H9 (cell line): ENCODE measurements around the gene SRA1. TPM values are rescaled to one million over a fixed set of nuclear protein-coding genes. Genes with fewer than 3 reads are reported as not detected.

Experiments
- DNase-seq: peaks from one replicate; pipeline ENCODE4 v3.0.0-alpha.2; 2017
- H2AFZ ChIP-seq: one replicate; pipeline ENCODE4 v1.6.1; 2013; ENCODE audit warnings: mild to moderate bottlenecking, low read length, control low read depth, moderate library complexity
- H2AK5ac ChIP-seq: 2 replicates; pipeline ENCODE4 v1.6.1; 2013; ENCODE audit warnings: low read length, control low read depth, mixed read lengths; ENCODE audit not compliant: insufficient read length
- H2BK120ac ChIP-seq: one replicate; pipeline ENCODE4 v1.6.1; 2013; ENCODE audit warnings: low read depth, mild to moderate bottlenecking, low read length, control low read depth, inconsistent platforms; ENCODE audit not compliant: poor library complexity, severe bottlenecking
- H2BK12ac ChIP-seq: 2 replicates; pipeline ENCODE4 v1.6.1; 2013; ENCODE audit warnings: low read length, control low read depth, mixed read lengths, low read depth; ENCODE audit not compliant: insufficient read length
- H2BK15ac ChIP-seq: 2 replicates; pipeline ENCODE4 v1.6.1; 2013; ENCODE audit warnings: low read depth, low read length, control low read depth
- H2BK20ac ChIP-seq: one replicate; pipeline ENCODE4 v1.6.1; 2013; ENCODE audit warnings: low read depth, mild to moderate bottlenecking, low read length, control low read depth, inconsistent platforms; ENCODE audit not compliant: poor library complexity, severe bottlenecking
- H2BK5ac ChIP-seq: 2 replicates; pipeline ENCODE4 v1.6.1; 2013; ENCODE audit warnings: low read length, control low read depth, mixed read lengths; ENCODE audit not compliant: insufficient read length
- H3K14ac ChIP-seq: 2 replicates; pipeline ENCODE4 v1.6.1; 2013; ENCODE audit warnings: low read length, control low read depth; ENCODE audit not compliant: insufficient read depth
- H3K18ac ChIP-seq: 2 replicates; pipeline ENCODE4 v1.6.1; 2013; ENCODE audit warnings: low read depth, mild to moderate bottlenecking, mixed read lengths, low read length, control low read depth; ENCODE audit not compliant: insufficient read length
- H3K23ac ChIP-seq: 2 replicates; pipeline ENCODE4 v1.6.1; 2013; ENCODE audit warnings: low read length, control low read depth, mixed read lengths, low read depth; ENCODE audit not compliant: insufficient read length
- H3K23me2 ChIP-seq: 2 replicates; pipeline ENCODE4 v1.6.1; 2013; ENCODE audit warnings: low read depth, mild to moderate bottlenecking, mixed read lengths, low read length, control low read depth; ENCODE audit not compliant: insufficient read length, poor library complexity, severe bottlenecking
- H3K27ac ChIP-seq: 2 replicates; pipeline ENCODE4 v1.5.1; 2013; ENCODE audit warnings: low read length, control low read depth, mixed read lengths, low read depth; ENCODE audit not compliant: insufficient read length
- H3K27me3 ChIP-seq: 2 replicates; pipeline ENCODE4 v1.6.1; 2013; ENCODE audit warnings: low read length, control low read depth, inconsistent platforms; ENCODE audit not compliant: insufficient read depth
- H3K4ac ChIP-seq: 2 replicates; pipeline ENCODE4 v1.6.1; 2013; ENCODE audit warnings: low read depth, mild to moderate bottlenecking, control low read depth, inconsistent platforms, low read length, moderate library complexity
- H3K4me1 ChIP-seq: 2 replicates; pipeline ENCODE4 v1.6.1; 2013; ENCODE audit warnings: low read length, control low read depth, inconsistent platforms; ENCODE audit not compliant: insufficient read depth
- H3K4me2 ChIP-seq: 2 replicates; pipeline ENCODE4 v1.6.1; 2013; ENCODE audit warnings: low read length, control low read depth, mixed read lengths; ENCODE audit not compliant: insufficient read length, insufficient read depth
- H3K56ac ChIP-seq: 2 replicates; pipeline ENCODE4 v1.6.1; 2013; ENCODE audit warnings: low read depth, mild to moderate bottlenecking, mixed read lengths, low read length, control low read depth; ENCODE audit not compliant: insufficient read length
- H3K79me1 ChIP-seq: 2 replicates; pipeline ENCODE4 v1.6.1; 2013; ENCODE audit warnings: low read depth, mild to moderate bottlenecking, moderate library complexity, low read length, control low read depth, inconsistent platforms; ENCODE audit not compliant: insufficient read depth, poor library complexity, severe bottlenecking
- H3K79me2 ChIP-seq: 2 replicates; pipeline ENCODE4 v1.6.1; 2013; ENCODE audit warnings: low read length, control low read depth, inconsistent platforms; ENCODE audit not compliant: insufficient read depth
- H3K9ac ChIP-seq: 2 replicates; pipeline ENCODE4 v1.6.1; 2013; ENCODE audit warnings: low read length, control low read depth, mixed read lengths; ENCODE audit not compliant: insufficient read length; ENCODE audit errors: extremely low read depth
- H3K9me3 ChIP-seq: one replicate; pipeline ENCODE4 v1.6.1; 2013; ENCODE audit warnings: low read depth, low read length, inconsistent platforms; ENCODE audit not compliant: control insufficient read depth
- H3T11ph ChIP-seq: one replicate; pipeline ENCODE4 v1.6.1; 2013; ENCODE audit warnings: mild to moderate bottlenecking, low read length, control low read depth, inconsistent platforms
- H4K20me1 ChIP-seq: one replicate; pipeline ENCODE4 v1.6.1; 2013; ENCODE audit not compliant: control insufficient read depth, insufficient read length, insufficient read depth
- H4K5ac ChIP-seq: 2 replicates; pipeline ENCODE4 v1.6.1; 2013; ENCODE audit warnings: low read depth, mild to moderate bottlenecking, mixed read lengths, low read length, control low read depth; ENCODE audit not compliant: insufficient read length
- H4K8ac ChIP-seq: replicated peaks from 2 replicates; pipeline ENCODE4 v1.6.1; 2013; ENCODE audit warnings: low read length, control low read depth, mixed read lengths, low read depth; ENCODE audit not compliant: insufficient read length
- H4K91ac ChIP-seq: 2 replicates; pipeline ENCODE4 v1.6.1; 2013; ENCODE audit warnings: low read depth, mild to moderate bottlenecking, moderate library complexity, mixed read lengths, low read length, control low read depth; ENCODE audit not compliant: insufficient read length
- H3K27ac Mint-ChIP-seq, 3 experiments: 2 replicates in 2 of 3; 3 replicates in 1 of 3; pipeline ENCODE4 v1.8.0; 2020 to 2021; ENCODE audit warnings: mixed read lengths in 3 of 3, mild to moderate bottlenecking in 1 of 3, moderate library complexity in 1 of 3
- H3K27me3 Mint-ChIP-seq: 2 replicates; pipeline ENCODE4 v1.8.0; 2021; ENCODE audit warnings: low read depth, mild to moderate bottlenecking, moderate library complexity, mixed read lengths
- H3K36me3 Mint-ChIP-seq, 3 experiments: 2 replicates in 2 of 3; 3 replicates in 1 of 3; pipeline ENCODE4 v1.8.0; 2020 to 2021; ENCODE audit warnings: low read depth in 3 of 3, mixed read lengths in 3 of 3; ENCODE audit not compliant: insufficient read depth in 1 of 3
- H3K4me1 Mint-ChIP-seq, 2 experiments: 2 replicates each; pipeline ENCODE4 v1.8.0; 2020; ENCODE audit warnings: mixed read lengths in 2 of 2
- H3K4me3 Mint-ChIP-seq, 2 experiments: 2 replicates in 1 of 2; 3 replicates in 1 of 2; pipeline ENCODE4 v1.8.0; 2020 to 2021; ENCODE audit warnings: mild to moderate bottlenecking in 2 of 2, mixed read lengths in 2 of 2, moderate library complexity in 1 of 2
- H3K9me3 Mint-ChIP-seq, 2 experiments: 2 replicates in 1 of 2; 3 replicates in 1 of 2; pipeline ENCODE4 v1.8.0; 2020; ENCODE audit warnings: mild to moderate bottlenecking in 2 of 2, mixed read lengths in 2 of 2, moderate library complexity in 1 of 2
- CTCF ChIP-seq: fragments of 200-600 bp; sonication (generic); conservative IDR thresholded peaks from 3 replicates; pipeline ENCODE4 v1.8.0; 2021; ENCODE audit warnings: antibody characterized with exemption, mild to moderate bottlenecking
- WGBS: extraction: QIAGEN DNeasy Blood & Tissue Kit; methylation state at CpG from one replicate; pipeline ENCODE4 v1.1.7; 2013; ENCODE audit warnings: missing lambda C conversion rate, low lambda C conversion rate, mixed read lengths; ENCODE audit not compliant: insufficient read length; ENCODE audit errors: extremely low coverage; 5-methylcytosine and 5-hydroxymethylcytosine counted together
- total RNA-seq: library from RNA; stranded (reverse); gene quantifications from 2 replicates; pipeline ENCODE4 v1.2.1, GENCODE V29; 2021

The SRA1 gene
- total RNA-seq, 1 experiment from 2014 or later, result 49.3 TPM

GRCh38 chr5:140571105-140571504, 13.8 kb upstream of the SRA1 start:
- Histone ChIP-seq H4K5ac (no peak overlapping the region), H3K23me2 (no peaks in the 10 kb centered on the region), H3K4me1 (0 out of 2 replicates have a peak, but pooled peaks cover 2% of the 10 kb centered on the region), H3K23ac (no peak overlapping the region), H3K9me3 (no peaks in the 10 kb centered on the region), H4K91ac (no peak overlapping the region), H3K79me2 (no peaks in the 10 kb centered on the region), H2BK15ac (no peak overlapping the region), H3K14ac (no peak overlapping the region; the same call in 1 of the 2 replicates), H2BK20ac (no peak overlapping the region), H3K9ac (no peak overlapping the region), H3K27ac (no peak overlapping the region), H3K79me1 (no peaks in the 10 kb centered on the region), H3K4ac (no peak overlapping the region), H4K8ac (no peak overlapping the region), H3K27me3 (no peaks in the 10 kb centered on the region), H3K18ac (no peak overlapping the region), H2AFZ (no peak overlapping the region), H2AK5ac (no peak overlapping the region), H2BK12ac (no peak overlapping the region), H3K4me2 (no peak overlapping the region), H2BK120ac (no peak overlapping the region), H2BK5ac (no peak overlapping the region), H3K56ac (no peak overlapping the region), H3T11ph (no peak overlapping the region), H4K20me1 (no peaks in the 10 kb centered on the region)
- no peak for DNase-seq
- H3K27me3 Mint-ChIP-seq, result no peaks in the 10 kb centered on the region; the same call in 1 of the 2 replicates
- no peak for TF ChIP-seq CTCF
- no CpG with 5 or more reads among the region's 5 CpGs for WGBS
- H3K27ac Mint-ChIP-seq, result no peak overlapping the region
- peaks cover 4 to 22% (median 18%) of the 10 kb centered on the region in 3 experiments; a peak in 6 of 7 replicates for H3K36me3 Mint-ChIP-seq
- H3K4me1 Mint-ChIP-seq, result no peaks in the 10 kb centered on the region
- H3K9me3 Mint-ChIP-seq, result no peaks in the 10 kb centered on the region
- H3K4me3 Mint-ChIP-seq, result no peak overlapping the region; a peak in 1 of 5 replicates
